ENCODE measurements around the gene CELF6.

CELF6 gene

GRCh38 chr15:72319985-72320671 lies at the start of gene CELF6:
Gene CELF6, minus strand, starts transcription at chr15:72320157. Its CDS starts 283 bp downstream, at chr15:72319874.
- DNase-seq = peak; percentile 88 to 90

DNA sequence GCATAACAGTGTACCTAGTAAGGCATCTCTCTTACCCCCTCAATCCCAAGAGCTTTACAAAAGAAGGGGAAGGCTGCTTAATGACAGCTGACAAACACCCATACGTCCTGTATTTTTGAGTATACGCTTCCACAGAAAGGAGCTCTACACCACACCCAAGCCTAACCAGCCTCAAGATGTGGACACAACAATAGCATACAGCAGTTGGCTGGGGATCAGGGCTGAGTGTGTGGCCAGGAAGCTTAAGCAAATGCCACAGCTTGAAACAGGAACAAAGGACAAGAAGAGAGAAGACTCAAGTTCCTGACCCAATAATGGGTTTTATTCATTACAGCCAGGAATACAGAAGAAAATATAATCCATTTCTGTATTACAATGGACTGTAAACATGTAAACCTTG lies 48.9 kb upstream of the CELF6 start:
- peak in 1 of 2 donors; percentile 47 for DNase-seq

- DNase-seq = no peak
These were observed 48.4 kb upstream of the CELF6 start for GRCh38 chr15:72368325-72368724.

GRCh38 chr15:72365844-72366243 lies 45.9 kb upstream of the CELF6 start:
- peak; percentile 22 to 42 for DNase-seq

- DNase-seq = no peak
These were observed 41.2 kb upstream of the CELF6 start for GRCh38 chr15:72361176-72361575.

- no peak for DNase-seq
These were observed 38.8 kb upstream of the CELF6 start for GRCh38 chr15:72358650-72359171.

DNA sequence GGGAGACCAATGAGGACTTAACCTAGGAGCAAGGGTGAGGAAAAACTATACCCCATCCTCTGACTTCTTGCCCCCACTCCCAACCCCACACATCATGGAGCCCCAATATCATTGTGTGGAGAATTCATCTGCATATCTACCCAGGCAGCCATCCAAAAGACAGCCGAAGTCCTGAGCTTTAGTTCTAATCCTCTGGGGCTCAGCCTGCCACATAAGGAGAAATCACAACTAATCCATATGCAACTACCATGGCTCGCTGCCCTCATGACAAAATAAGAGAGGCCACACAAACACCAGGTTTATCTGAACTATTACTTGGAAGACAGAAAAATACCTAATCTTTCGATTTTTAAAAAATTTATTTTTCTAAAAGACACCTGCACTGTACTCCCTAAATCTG lies 38.2 kb upstream of the CELF6 start:
- no peak for DNase-seq

DNA sequence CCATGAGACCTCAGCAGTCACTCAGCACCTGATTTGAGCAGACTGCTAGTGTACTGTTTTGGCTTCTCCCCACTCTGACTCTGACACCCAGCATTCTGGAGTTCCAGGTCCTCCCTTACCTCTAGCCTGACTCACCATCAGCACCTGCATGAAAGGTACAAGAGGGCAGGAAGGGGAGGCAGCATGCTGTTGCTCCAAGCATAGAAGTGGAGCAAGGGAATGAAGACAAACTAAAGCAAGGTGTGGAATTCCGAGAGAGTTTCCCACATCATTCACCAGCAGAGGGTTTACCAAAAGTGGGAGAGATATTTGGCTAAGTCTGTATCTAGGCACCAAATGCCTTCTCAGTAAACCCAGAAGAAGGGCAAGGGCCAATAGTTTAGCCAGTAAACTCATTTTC lies 34.5 kb upstream of the CELF6 start:
- no peak for DNase-seq

GRCh38 chr15:72353266-72353665 lies 33.3 kb upstream of the CELF6 start:
- DNase-seq = no peak

DNA sequence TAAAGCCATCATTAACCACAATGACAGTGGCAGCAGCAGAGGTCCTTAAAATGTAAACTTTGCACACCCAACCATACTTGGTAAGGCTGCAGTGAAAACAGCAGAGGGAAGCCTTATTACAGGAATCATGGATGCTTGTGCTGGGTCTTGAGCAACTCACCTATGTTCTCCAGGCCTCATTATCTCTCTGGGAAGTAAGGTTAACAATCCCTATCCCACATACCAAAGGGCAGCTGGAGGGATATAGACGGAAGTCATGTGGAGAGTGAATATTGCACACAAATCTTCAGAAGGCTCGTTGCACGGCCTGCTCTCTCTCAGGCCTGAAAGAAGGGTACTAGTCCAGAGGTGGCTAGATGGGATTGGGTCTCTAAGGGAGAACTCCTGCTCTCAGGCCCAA lies 25.8 kb upstream of the CELF6 start:
- no peak for DNase-seq

GRCh38 chr15:72345280-72345679 lies 25.3 kb upstream of the CELF6 start:
- no peak for DNase-seq

- no peak for DNase-seq
These were observed 24.6 kb upstream of the CELF6 start for GRCh38 chr15:72344602-72345001.

GRCh38 chr15:72342385-72342784 lies 22.4 kb upstream of the CELF6 start:
- DNase-seq = peak; percentile 44 to 49

- no peak for DNase-seq
These were observed 21.4 kb upstream of the CELF6 start for GRCh38 chr15:72341361-72341760.

GRCh38 chr15:72340366-72340765 lies 20.4 kb upstream of the CELF6 start:
- DNase-seq = no peak

DNA sequence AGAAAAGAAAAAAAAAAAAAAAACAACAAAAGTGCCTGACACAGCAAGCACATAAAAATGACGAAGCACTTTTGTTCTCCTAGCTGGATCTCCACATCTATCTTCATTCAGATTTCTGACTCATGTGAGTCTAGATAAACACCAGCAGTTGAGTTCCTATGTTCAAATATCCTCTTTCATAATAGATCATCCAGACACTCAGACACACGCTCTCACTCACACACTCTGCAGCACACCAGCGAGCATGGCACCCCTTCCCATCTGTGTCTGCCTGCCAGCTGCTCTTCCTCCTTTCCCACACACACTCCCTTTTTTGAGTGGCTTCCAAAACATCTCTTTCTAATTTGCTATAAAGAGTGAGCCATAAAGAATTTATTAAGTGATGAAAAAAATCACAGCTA lies 19.8 kb upstream of the CELF6 start:
- DNase-seq = no peak

GRCh38 chr15:72338617-72339321 lies 18.8 kb upstream of the CELF6 start:
- no peak for DNase-seq

DNA sequence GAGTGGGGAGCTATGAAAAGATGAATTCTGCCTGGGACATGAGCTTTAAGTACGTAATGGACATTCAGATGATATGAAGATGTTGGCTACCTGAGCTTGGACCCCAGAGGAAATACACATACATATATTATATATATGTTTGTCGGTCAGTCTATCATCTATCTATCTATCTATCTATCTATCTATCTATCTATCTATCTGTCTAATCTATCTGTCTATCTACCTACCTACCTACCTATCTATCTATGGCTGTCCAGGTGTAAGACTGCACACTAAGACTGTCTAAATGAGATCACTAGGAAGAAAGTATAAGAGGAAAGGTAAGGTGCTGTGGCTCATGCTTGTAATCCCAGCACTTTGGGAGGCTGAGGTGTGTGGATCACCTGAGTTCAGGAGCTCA lies 18.2 kb upstream of the CELF6 start:
- no peak for DNase-seq

GRCh38 chr15:72334842-72335241 lies 14.9 kb upstream of the CELF6 start:
- no peak for DNase-seq

- DNase-seq = no peak
These were observed 11.1 kb upstream of the CELF6 start for GRCh38 chr15:72331021-72331420.

DNA sequence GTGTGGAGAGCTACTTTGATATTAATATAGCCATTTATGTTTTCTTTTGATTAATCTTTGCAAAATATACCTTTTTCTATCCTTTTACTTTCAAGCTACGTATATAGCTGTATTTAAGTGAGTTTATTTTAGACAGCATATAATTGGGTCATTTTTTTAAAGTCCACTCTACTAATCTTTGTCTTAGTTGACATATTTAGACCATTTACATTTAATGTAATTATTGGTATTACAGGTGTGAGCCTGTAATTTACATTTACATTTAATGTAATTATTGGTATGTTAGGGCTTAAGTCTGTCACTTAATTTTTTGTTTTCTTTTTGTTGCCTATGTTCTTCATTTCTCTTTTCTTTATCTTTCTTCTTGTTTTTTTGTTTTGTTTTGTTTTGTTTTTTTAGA lies 3.8 kb upstream of the CELF6 start:
- no peak for DNase-seq

DNA sequence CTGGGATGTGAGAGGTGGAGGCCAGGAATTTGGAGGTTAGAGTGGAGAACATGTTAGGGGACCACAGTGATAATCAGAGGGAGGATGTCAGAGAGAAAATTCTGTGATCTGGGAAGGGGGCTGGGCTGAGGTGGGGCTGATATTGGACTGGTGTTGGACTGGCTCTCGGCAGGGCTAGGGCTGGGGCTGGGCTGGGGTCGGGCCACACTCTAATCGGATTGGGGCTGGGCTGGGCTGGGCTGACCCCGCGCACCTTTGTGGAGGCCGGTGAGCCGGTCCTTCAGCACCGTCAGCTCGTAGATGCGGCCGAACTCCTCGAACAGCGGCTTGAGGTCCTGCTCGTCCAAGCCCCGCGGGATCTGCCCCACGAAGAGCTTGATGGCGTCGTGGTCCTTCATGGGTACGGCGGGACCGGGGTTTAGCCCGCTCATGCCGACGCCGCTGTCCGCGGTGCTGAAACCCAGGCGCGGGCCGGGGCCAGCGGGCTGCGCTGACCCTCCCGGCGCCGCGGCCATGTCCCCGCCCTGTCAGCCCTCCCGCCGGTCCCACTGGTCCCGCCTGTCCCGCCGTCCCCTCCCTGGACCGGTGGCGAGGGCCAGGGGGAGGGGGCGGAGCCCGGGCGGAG lies 485 bp downstream of the CELF6 start:
- peak in 1 of 2 donors; percentile 35 for DNase-seq

- no peak for DNase-seq
These were observed 1.5 kb downstream of the CELF6 start for GRCh38 chr15:72318408-72318942.

All from CD4-positive, alpha-beta T cell treated with Interleukin-4 for 1 hour (primary cell).